GM19463 (cell line): ENCODE results near the gene MICB.

ENCODE experiments used
- ATAC-seq: cut with Tn5 transposase; IDR thresholded peaks from one replicate; pipeline ENCODE4 v1.9.1; 2021; ENCODE audit warnings: mild to moderate bottlenecking, moderate library complexity; ENCODE audit not compliant: unreplicated experiment

Gene MICB

DNA sequence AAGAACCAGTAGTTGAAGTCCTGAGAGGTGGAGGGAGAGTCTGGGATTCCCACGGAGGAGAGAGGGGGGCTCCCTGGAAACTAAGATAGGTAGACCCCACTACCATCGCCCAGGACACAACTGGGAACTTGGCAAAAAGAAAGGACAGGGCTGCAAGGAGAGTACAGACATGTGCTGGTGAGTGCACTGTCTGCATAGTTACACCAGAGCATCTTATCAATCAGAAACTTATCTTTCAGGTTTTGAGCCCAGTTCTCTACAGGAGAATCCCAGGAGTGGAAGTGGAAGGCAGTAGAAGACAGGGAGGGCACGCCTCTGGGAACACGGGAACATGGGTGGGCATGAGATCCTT lies 61.6 kb downstream of the MICB start:
- no peak for ATAC-seq

DNA sequence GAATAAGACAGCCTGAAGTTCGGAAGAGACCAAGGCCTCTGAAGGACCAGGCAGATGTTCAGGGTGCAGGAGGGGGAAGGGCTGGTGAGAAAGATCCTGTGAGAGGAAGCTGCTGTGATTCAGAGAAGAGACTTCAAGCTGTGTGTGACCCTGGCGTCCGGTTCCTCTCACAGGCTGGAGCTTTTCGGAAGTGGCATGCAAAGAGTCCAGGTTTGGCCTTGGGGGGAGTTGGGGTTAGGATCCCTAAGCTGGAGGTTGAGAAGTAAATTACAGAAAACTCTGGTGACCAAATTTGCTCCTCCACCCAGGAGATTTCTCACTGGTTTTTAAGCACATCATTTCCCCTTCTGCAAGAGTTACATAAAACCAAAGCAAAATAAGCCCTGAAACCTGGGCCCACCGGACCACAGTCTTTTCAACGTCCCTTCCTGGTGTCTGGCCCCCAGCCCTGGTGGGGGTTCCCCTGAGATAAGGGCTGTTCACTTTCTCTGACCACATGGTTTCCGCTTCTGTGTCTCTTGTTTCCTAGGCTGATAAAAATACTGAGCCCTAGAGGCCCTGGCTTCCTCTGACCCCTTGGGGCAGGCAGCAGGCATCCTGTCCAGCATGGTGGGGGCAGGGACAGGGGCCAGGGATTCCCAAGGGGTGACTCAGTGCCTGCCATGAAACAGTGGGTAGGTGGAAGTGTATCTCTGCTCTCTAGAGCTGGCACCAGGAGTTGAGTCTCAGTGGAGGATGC lies 62.2 kb downstream of the MICB start:
- peak; percentile 66 for ATAC-seq

DNA sequence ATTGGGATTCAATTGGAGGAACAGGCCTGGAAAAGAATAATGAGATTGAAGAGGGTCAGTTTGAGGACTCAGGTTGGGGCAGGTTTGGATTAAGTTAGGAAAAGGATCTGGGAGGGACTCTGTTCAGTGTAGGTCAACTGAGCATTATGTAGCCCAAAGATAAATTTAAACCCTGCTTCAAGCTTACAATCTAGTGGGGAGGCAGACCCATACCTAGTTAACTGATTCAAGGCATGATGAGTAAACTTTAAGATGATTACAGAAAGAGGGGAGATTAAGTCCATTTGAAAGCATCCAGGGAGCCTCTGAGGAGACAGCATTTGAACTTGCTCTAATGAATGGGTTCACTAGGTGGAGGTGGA lies 62.7 kb downstream of the MICB start:
- no peak for ATAC-seq
